Hindlimb muscle (tissue), 1 donor: Measurements from ENCODE around the gene DYNC2I2. TPM values are rescaled to one million over a fixed set of nuclear protein-coding genes. Genes with fewer than 3 reads are reported as not detected.

Source experiments
- DNase-seq: peaks from one replicate; pipeline ENCODE4 v3.0.0-alpha.2; 2013
- polyA plus RNA-seq: library from polyadenylated mRNA; unstranded; fragments of 120-200 nt; gene quantifications from one replicate; pipeline ENCODE4 v1.2.1, GENCODE V29; 2013; ENCODE audit not compliant: insufficient read length

The DYNC2I2 gene
- polyA plus RNA-seq, 1 donor: 55.3 TPM

- DNase-seq: no peak
Observed at GRCh38 chr9:128635266-128636023, 21.2 kb downstream of the DYNC2I2 start.

DNA sequence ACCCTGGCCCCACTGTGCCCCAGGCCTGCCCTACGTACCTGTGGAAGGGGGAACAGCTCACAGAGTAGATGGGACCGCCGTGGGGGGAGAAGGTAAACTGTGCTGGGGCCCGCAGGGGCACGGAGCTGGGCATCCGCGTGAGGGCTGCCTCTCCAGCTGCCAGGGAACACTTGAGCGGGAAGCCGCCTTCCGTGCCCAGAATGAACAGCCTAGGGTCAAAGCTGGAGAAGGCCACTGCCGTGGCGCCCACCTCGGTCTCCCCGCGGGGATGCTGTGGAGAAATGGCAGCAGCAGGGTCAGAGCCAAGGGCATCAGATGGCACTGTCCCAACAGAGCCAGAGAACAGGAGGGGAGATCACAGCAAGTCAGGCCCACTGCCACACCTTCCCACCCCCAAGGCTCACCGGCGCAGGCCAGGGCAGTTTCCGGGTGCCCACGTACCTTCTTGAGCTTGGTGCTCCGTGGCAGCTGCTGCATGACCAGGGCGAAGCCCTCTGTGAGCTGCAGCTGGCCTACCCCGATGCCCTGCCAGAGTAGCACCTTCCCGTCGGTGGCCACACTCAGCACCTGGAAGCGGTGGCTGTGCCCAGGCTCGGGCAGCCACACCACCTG, 21.9 kb downstream of the DYNC2I2 start:
- DNase-seq: no peak

- DNase-seq: no peak
Observed at GRCh38 chr9:128634111-128634510, 22.5 kb downstream of the DYNC2I2 start.

- no peak for DNase-seq
Observed at GRCh38 chr9:128633601-128634000, 23.0 kb downstream of the DYNC2I2 start.

DNA sequence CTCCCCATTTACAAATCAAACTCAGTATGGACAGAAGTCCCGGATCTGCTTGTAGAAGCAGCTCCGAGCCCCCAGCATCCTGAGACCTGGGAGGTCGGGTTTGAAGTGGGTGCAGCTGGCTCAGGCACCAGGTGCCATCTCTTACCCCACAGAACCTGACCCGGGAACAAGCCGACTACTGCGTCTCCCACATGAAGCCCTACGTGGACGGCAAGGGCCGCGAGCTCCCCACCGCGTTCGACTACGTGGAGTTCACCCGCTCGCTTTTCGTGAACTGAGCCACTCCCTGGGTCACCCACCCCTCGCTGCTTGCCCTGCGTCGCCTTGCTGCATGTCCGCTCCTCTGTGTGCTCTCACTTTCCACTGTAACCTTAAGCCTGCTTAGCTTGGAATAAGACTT, 23.6 kb downstream of the DYNC2I2 start:
- no peak for DNase-seq

DNA sequence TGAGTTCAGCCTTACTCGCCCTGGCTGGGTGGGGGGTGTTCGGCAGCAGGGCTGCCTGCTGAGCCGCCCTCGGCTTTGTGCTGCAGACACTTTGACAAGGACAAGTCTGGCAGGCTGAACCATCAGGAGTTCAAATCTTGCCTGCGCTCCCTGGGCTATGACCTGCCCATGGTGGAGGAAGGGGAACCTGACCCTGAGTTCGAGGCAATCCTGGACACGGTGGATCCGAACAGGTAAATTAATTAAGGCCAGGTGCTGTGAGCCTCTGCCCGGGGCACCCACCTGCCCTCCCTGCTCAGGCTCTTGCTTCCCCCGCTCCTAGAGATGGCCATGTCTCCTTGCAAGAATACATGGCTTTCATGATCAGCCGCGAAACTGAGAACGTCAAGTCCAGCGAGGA, 24.2 kb downstream of the DYNC2I2 start:
- no peak for DNase-seq

GRCh38 chr9:128632066-128632465, 24.6 kb downstream of the DYNC2I2 start:
- DNase-seq: no peak

DNA sequence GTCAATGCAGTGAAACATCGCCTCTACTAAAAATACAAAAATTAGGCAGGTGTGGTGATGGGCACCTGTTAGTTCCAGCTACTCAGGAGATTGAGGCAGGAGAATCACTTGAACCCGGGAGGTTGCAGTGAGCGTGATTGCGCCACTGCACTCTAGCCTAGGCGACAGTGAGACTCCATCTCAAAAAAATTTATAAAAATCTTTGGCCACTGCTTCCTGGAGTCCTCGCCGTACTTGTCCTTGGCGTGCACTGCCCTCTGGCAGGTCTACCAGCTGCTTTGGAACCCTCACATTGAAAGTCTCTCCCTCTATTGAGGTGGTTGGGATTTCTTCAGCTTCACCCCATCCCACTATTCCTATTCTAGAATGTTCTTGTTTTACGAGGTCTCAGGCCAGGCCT, 25.0 kb downstream of the DYNC2I2 start:
- no peak for DNase-seq

GRCh38 chr9:128629852-128630545, 26.6 kb downstream of the DYNC2I2 start:
- DNase-seq: no peak

GRCh38 chr9:128629136-128629535, 27.5 kb downstream of the DYNC2I2 start:
- DNase-seq: no peak

DNA sequence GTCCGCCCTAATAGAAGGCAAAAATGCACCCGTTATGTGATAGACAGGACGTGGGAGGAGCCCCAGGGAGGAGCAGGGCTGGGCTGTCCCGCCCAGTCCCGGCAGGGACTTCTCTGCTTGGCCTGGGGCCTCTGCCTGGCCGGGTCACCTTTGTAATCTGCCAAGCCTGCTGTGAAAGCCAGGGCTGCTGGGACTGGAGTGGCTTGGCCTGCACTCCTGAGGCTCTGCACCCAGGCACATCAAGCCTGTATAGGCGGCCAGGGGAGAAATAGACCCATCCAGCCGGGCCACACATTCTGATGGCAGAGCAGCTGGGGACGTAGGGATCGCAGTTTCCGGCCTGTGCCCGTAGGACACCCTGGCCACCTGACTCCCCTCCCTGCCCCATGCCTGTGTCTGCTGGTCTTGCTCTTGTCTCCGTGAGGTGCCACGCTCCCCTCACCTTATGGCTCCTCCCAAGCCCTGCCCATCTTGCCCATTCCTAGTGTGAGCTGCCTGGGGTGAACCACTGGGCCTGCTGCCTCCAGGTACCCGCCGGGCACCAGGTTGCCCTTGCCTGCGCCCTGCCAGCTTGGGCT, 28.1 kb downstream of the DYNC2I2 start:
- DNase-seq: no peak

DNA sequence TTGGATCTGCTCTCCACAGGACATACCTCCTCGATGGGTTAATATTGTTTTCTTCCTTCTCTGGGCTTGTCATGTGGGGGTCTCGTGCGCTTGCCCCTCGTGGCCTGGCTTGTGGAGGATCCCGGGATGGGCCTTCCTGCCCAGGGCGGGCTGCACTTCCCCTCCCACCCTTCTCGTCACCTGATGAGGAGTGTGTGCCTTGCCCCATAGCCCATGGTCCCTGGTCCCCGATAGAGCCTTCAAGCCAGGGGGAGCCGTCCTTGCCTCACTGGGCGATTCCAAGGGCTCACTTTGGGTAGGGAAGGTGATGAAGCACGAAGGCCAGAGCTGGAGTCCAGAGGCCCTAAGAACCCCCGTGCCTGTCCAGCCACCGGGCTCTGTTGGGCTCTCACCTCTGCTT, 28.7 kb downstream of the DYNC2I2 start:
- no peak for DNase-seq

- DNase-seq: no peak
Observed at GRCh38 chr9:128627127-128627715, 29.4 kb downstream of the DYNC2I2 start.

- no peak for DNase-seq
Observed at GRCh38 chr9:128626181-128626580, 30.5 kb downstream of the DYNC2I2 start.

DNA sequence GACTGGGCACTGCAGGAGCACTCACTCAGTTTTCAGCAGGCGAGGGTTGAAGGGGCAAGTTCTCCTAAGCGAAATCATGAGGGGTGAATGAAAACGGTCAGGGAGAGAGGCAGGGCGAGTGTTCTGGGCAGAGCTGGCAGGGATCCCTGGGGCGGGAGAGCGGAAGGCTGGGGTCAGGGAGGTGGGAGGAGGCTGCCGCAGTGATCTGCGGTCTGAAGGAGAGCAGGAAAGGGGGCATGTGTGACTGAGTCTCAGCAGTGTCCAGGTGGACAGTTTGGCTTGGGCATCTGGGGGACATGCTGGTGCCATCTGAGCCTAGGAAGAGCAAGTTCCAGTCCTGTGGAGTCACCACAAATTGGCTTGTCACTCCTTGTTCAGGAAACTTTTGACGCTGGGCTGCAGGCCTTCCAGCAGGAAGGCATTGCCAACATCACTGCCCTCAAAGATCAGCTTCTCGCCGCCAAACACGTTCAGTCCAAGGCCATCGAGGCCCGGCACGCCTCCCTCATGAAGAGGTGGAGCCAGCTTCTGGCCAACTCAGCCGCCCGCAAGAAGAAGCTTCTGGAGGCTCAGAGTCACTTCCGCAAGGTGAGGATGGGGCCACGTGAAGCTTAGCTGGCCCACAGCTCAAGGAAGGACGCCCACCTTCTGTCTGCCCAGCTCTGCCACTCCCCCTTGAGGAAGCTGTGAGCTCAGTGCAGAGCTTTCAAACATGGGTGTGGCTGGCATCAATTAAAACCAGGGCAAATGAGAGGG, 31.1 kb downstream of the DYNC2I2 start:
- DNase-seq: no peak

DNA sequence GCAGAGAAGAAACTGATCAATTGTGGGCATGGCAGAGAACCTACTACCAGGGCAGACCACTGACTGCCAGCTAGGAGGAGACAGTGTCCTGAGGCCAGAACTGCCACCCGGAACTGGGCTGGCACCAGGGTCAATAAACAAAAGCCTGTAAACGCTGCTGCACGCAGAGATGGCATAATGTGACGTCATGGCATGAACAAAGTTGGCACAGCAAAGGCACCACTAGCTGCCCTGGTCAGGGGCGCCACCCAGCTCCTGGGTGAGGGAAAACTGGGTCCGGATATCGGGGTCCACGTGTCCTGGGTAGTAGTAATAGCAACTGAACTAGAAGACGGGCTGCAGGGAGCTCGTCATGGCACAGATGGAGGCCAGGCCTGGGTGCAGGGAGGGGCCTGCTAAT, 32.1 kb downstream of the DYNC2I2 start:
- DNase-seq: no peak

DNA sequence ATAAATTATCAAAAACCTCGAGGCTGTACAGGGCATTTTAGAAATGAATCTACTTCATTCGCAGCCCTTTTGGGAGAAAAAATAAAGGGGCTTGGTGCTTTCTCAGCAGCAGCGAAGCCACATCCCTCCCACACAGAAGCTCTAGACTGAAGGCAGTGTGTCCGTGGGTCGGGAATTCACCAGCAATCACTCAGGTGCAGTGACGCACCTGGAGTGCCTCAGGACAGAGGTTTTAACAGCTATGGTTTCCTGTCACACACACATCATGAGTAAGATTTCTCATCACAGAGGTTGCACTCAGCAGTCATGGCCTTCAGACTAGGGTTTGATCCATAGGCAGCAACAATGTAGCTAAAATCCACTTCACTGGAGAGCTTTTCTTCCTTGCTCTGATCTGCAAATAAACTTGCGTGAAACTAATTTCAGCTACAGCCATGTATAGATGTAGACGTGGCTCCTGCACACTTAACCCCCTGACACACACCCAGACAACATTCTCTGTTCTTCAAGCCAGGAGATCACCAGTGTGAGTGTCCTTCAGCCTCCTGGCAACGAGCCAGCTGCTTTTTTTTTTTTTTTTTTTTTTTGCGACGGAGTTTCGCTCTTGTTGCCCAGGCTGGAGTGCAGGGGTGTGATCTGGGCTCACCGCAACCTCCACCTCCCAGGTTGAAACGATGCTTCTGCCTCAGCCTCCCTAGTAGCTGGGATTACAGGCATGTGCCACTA, 34.8 kb downstream of the DYNC2I2 start:
- no peak for DNase-seq

- no peak for DNase-seq
Observed at GRCh38 chr9:128619779-128620178, 36.9 kb downstream of the DYNC2I2 start.

GRCh38 chr9:128619127-128619526, 37.5 kb downstream of the DYNC2I2 start:
- no peak for DNase-seq

GRCh38 chr9:128617943-128618342, 38.7 kb downstream of the DYNC2I2 start:
- no peak for DNase-seq

DNA sequence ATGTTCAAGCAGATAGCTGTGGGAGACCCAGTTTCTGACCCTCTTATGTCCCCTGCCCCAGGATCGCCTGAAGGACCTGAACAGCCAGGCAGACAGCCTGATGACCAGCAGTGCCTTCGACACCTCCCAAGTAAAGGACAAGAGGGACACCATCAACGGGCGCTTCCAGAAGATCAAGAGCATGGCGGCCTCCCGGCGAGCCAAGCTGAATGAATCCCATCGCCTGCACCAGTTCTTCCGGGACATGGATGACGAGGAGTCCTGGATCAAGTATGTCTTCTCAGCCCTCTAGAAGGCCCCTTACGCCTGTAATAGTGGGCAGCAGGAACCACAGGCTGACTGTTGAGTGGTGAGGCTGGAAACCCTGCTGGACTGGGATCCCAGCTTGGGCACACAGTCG, 41.1 kb downstream of the DYNC2I2 start:
- DNase-seq: no peak

DNA sequence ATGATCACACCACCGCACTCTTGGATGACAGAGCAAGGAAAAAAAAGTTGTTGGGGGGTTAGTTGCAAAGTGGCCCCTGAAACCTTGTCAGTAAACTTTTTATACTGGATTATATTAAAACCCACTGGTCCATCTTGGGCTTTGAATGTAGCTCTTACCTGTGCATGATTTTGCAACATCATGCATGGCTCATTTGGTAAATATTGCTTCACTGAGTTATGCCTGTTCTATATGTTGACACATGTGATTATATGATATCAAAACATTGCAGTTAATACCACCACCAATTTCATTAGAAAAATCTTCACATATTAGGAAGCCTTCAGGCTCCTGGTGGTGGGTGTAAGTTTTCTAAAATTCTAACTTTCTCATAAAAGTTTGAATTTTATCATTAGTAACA, 41.9 kb downstream of the DYNC2I2 start:
- no peak for DNase-seq
